Stimulated activated CD8-positive, alpha-beta memory T cell treated with anti-CD3 and anti-CD28 coated beads, Interleukin-15, amount 100 ng/mL, for 24 hours (primary cell): Measurements from ENCODE around the gene PDZD7.
A peak's percentile ranks its signal among the peaks of the same experiment; 100 is the strongest.

ENCODE experiments used
- DNase-seq: peaks from one replicate; pipeline ENCODE4 v3.0.0-alpha.2; 2020; ENCODE audit warnings: low read depth

The PDZD7 gene

DNA sequence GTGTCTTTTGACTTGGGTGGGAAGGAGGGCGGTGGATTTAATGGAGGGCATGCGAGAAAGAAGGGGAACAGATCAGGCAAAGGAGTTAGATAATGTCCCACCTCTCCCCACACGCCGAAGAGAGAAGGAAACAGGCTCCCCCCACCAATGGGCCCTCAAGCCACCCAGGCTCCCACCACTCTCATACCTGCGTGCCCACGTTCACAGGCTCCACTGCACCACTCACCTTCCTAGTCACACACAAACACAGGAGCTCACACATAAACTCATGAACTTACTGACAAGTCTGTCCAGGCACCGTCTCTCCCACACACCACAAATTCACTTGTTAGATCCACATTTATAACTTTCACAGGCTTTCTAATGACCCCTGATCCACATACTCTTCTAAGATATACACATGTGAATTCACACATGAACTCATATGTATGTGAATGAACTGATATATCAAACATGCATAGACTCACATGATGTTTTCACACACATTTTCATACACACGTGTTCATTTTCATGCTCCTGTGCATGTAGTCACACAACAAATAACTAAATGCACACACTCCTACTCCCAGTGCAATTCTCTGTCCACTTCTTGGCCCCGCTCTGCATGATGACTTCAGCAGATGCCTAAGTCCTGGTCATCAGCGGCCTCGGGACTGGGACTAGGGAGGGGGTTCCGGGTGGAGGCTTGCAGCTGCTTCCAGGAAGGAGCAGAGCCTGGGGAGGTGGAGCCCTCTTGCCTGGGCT lies 29.8 kb downstream of the PDZD7 start:
- DNase-seq: no peak

DNA sequence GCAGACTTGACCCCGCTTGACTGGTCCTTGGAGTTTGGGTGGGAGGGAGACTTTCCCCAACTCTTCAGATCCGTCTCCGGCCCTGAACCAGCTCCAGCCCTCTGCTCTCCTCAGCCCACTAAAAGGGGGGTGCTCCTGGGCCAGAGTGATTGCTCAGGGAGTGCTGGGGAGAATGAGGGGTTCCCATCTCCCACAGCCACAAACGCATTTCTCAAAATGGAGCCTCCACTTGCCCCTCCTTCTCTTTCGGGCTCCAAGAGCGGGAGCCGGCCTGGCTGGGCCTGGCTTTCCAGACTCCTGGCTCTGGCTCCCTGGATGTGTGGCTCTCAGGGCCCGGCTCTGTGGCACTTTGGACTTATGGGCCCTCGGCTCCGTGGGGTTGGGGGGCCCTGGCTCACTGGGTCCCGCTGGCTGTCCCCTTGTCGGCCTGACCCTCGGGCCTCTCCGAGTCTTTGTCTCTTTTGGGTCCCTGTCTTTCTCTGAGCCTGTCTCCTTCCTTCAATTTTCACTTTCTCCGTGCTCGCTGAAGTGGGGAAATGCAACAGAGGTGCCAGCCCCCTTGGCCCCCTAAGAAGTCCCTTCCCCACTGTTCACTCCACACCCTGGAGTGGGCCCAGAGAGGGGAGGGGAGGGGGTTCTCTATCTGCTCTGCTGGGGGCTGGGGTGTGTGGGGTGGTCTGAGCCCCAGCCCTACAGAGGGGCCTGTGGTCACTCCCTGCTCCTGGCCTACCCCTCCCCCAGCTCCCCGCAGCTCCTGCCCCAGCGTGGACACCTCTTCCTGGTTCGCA lies 30.6 kb downstream of the PDZD7 start:
- no peak for DNase-seq

DNA sequence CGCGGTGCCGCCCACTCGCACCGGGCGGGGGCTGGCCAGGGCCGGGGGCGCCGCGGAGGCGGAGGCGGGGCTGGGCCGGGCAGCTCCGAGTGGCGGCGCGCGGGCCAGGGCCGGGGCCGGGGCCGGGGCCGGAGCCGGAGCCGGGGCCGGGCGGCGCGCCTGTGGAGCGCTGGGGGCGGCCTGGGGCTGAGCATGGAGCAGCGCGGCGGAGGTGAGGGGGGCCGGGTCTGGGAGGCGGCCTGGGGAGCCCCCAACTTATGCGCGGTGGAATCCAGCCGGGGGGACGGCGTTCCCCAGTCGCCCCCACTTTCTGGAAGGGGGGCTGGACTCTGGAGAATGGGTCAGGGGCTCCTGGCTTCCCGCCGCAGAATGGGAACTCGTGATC lies 31.2 kb downstream of the PDZD7 start, which contains the start of gene LZTS2:
LZTS2 (plus strand) TSS at position 67 of the 385 bp plus-strand sequence. CDS start 2,731 bp downstream, outside the sequence.
- no peak for DNase-seq

DNA sequence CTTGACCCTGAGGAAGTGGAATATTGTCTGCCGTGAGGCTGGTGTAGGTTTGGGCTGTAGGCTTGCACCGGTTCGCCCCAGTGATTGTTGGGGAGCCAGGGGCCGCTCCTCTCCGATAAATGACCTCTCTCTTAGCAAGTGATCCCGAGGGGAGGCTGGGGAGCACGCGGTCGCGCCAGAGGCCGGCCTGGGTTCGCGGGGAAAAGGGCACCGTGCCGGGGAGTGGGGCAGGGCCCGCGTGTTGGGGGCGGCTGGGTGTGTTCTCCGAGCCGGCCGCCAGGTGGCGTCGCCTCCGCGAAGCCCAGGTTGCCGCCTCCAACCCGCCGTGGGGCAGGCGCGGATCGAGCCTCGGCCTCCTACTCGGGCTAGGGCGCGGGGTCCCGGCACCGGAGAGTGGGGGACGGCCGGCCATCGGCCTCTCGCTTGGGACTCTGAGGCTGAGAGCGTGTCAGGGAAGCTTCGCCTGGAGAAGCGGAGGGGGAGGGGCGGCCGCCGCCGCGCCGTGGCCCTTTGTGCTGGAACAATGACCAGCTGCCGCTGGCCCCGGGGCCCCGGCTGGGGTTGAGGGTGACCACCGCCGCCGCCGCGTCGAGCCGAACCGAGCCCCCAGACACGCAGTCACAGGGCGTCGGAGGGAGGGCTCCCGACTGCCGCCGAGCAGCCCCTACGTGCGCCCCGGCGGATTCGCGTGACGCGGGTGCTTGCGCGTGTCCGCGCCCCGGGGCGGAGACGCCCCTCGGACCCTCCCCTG lies 31.8 kb downstream of the PDZD7 start:
- DNase-seq: peak; percentile 56

DNA sequence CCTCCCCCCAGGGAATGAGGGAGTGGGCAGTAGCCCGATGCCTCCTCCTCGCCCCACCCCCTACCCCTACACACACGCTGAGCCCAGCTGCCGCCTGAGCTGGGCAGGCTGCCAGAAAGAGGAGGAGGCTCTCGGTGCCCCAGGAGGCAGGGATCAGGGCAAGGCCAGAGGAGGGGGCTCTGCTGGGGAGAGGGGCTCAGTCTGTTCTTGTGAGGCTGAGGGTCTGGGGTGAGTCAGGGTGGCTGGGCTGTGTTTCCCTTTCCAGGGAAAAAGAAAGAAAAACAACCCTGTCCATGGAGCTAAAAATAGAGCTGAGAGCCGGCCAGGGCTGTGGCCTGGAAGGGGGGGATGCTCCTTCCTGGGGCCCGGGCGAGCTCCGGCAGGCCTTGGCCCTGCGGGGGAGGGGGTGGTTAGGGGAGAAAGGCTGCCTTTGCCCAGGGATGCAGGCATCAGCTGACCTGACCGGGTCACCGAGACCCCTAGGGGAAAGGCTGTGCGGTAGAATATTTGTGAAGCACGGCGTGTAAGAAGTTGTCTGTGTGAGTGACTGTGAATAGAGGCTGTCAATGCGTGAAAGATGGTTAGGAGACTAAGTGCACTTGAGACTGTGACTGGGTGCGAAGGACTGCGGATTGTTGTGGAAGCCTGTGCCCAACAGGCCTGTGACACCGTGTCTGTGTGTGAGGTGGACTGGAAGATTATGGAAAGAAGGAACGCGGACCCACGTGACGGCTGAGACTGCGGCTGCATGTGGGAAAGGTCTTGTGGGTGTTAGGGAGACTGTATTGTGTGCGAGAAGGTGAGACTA lies 32.5 kb downstream of the PDZD7 start:
- DNase-seq: no peak

DNA sequence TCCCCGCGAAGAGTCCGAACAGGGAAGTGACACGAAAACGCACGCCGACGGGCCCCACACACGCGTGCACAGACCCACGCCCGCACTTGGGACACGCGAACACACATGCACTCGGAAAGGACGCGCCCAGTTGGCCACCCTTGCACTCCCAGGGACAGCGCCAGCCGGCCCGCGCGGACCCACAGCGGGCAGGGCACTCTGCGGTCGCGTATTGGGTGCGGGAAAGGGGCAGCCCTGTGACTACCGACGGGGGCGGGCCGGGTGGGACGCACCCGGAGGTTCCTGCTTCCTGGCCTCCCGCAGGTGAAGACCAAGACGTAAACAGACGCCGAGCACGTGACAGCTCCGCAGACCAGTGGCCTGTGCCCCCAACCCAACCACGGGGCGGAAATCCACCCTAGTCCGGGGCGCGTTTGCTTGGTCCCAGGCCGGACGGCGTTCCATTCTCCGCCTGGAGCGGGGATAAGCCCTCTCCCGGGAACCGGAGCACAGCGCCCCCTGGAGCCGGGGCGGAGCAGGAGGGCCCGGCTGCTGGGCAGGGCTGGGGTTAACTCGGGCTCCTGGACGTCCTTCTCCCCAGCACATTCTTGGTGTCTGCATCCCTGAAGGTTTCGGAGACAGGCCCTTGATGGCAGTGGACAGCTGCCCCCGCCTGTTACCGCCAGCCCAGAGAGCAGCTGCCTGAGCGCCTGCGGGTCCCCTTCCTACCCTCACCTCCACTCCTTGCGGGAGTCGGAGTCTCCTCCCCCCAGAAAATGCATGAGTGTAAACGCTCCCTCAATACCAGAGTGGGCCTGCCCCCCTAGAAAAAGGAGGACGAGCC lies 33.4 kb downstream of the PDZD7 start:
- peak; percentile 49 for DNase-seq

DNA sequence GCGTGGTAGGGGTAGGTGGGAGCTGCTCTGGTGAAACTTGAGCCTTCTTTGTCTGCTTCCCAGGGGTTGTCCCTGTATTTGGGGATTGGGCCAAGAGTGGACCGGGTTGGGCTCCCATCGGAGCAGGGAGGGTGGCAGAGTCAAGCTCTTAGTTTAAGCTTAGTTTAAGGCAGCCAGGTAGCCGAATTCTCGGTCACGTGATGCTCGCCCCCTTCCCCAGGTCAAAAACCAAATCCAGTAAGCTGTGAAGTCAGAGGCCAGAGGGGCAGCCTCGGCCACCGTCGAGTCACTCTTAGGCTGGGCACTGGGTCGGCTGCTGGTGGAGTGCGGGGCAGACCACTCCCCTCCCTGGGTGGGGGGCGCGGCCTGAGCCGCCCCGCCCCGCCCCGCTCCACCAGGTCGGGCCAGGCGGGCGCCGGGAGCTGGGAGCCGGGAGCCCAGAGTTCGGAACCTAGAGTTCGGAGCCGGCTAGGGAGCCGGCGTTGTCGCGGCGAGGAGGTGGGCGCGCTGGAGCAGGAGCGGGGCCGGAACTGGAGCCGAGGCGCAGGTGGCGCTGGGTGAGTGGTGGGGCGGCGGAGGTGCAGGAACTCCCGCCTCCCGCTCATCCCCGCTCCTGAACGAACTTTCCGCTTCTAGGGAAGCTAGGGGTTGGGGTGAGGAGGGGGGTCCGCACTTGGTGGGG lies 34.1 kb downstream of the PDZD7 start:
- no peak for DNase-seq

DNA sequence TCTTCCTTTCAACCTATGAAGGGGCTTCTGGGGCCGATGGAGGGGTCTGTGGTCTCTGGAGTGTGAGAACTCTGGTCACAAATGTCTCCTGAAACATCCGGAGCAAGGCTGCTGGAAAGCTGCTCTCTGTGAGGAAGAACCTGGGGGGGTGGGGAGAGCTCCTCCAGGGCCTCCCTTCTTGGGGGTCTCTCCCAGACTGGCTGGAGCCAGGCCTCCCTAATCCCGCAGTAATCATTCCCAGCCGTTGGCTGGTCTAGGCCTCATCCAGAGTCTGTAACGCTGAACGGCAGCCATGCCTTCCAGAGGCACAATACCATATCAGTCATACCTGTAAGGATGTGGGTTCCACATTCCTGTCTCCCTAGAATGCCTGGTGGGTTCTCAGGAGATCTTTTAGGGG lies 35.7 kb downstream of the PDZD7 start:
- DNase-seq: no peak

DNA sequence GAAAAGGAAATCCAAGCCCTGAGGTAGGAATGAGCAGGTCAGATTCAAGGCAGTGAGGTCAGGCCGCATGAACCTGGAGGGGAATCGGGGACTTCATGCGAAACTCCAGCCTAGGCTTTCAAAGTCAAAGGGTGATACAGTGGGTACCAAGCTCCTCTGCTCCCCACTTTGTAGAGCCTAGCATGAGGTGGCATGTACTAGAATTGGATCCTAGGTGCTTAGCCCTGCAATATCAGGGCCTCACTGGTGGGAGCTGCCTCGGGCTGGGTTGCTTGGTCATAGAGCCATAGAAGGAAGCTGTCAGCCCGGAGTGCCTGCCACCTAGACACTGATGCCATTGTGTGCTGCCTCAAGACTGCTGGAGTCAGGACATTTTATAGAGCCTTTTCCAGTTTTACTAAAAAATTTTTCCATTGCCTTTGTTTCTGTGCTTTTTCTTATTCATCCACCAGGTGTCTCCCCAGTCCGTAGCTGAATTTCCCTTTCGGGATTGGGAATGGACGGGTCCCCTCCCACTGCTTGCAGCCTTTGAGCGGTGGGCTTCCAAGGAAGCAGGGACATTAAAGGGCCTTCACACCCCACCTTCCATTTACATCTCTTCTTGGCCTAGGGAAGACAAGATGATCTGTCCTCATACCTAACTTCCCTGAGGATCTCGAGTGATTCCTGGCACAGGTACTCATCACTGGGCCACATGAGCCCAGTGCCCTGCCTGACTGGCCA lies 36.8 kb downstream of the PDZD7 start:
- no peak for DNase-seq

DNA sequence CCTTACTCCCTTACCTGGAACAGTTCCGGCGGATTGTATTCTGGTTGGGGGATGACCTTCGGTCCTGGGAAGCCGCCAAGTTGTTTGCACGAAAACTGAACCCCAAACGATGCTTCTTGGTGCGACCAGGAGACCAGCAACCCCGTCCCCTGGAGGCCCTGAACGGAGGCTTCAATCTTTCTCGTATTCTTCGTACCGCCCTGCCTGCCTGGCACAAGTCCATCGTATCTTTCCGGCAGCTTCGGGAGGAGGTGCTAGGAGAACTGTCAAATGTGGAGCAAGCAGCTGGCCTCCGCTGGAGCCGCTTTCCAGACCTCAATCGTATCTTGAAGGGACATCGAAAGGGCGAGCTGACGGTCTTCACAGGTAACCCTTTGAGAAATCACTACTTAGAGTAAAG lies 41.8 kb downstream of the PDZD7 start:
- DNase-seq: no peak

DNA sequence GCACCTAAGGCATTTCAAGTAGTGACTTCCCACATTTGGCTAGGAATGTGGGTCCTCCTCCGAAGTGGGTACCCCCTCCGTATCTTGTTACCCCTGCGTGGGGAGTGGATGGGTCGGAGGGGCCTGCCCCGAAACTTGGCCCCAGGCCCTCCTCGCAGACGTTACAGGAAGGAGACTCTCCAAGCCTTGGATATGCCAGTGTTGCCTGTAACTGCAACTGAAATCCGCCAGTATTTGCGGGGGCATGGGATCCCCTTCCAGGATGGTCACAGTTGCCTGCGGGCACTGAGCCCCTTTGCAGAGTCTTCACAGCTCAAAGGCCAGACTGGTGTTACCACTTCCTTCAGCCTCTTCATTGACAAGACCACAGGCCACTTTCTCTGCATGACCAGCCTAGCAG lies 42.8 kb downstream of the PDZD7 start:
- no peak for DNase-seq

DNA sequence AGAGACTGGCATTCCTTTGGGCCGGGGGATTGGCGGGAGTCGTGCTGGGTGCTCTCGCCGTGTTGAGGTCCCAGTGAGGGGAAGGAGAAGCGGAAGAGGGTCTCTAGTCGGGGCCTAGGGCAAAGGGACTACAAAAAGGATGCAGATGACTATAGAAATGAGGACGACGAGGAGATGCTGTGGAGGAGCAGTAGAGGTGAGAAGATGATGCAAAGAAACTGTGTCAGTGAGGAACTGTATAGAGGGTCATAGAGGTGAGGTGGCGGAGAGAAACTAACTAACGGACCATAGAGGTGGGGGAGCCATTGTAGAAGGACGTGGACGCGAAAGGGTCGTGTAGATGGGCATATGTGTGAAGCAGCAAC lies 43.3 kb downstream of the PDZD7 start:
- no peak for DNase-seq

DNA sequence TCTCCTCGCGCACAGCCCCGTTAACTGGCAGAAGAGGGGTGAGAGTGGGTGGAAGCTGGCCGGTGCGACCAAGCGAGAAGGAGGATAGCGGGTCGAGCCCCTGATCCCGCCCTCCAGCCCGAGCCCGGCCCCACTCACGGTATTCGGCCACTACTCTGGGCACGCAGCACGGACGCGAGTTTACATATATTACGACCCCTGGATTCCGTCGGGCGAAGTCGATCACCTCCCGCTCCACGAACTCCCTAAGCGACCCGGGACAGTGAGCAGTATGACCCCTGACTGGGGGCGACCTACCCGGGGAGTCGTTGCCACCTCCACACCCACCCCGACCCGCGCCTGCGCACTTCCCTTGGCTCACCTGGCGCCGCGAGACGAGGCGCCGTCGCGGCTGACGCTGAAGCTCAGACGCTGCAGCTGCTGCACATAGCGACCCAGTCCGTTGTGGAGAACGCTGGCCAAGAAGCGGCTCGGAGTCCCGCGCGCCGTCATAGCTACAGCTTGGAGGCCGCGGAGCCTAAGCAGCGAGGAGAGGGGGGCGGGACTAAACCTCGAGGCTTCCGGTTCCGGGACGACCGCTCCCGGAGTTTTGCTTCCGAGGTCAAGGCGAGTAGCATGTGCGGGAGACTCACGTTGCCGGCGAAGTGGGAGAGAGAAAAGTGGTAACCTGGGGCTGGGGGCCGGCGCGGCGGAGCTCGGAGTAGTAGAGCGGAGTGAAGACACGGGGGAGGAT lies 43.8 kb downstream of the PDZD7 start, which contains the start of the genes MRPL43 and TWNK:
MRPL43 (minus strand) TSS at position 546 of the 733 bp plus-strand sequence; CDS start at position 492, 54 bp downstream.
TWNK (plus strand) TSS at position 592 of the 733 bp plus-strand sequence. CDS start 668 bp downstream, outside the sequence.
- peak; percentile 74 for DNase-seq

DNA sequence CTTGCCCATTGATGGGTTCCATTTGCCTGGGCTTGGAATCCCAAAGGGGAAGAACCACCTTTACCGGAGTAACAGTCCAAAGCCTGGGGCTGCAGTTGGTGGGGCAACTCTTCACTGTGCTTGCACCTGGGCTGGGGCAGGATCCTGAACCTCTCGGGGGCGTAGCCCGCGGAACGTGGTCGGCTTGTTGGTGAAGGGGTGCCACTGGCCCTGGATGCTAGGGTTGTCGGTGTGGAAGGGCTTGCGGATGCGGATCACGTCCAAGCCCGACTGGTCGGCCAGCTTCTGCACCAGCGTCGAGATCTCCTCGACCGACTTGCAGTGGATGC lies 44.3 kb downstream of the PDZD7 start:
- no peak for DNase-seq

DNA sequence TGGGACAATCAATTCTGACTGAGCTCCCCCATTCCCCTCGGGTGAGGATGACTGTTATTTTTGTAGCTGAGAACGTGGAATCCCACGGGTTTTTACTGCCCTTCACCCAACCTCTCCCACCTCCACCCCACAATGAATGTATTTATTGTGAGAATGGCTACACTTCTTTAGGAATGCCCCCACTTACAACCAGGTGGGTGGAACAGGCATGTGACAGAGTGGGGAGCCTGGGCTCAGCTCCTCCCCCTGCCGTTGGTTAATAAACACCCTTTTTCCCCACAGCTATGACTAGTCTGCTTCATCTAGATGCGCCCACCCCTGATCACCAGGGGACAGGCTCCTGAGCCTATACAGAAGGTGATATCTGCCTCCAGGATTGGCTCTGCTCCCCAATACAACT lies 45.6 kb downstream of the PDZD7 start:
- DNase-seq: no peak

DNA sequence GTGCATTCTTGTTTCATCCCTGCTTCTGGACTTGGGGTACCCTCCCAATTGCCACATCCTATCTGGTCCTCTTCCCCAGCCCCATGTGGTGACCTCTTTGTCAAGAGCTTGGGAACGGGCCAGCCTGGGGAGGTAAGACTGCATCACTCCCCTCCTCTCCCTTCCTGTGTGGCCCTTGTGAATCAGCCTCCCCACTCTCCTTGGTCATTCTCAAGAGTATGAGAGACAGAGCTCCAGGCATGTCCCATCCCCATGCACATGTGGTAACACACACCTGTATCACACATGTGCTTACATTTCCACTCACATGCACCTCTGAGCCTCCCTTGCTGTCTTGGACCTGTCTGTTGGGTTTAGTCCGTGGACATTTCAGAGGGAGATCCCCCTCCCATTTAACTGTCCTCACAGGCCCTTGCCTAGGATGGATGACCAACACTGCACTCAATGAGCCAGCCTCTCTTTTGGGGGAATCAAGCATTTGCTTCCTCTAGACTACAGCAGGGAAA lies 46.2 kb downstream of the PDZD7 start:
- DNase-seq: no peak

DNA sequence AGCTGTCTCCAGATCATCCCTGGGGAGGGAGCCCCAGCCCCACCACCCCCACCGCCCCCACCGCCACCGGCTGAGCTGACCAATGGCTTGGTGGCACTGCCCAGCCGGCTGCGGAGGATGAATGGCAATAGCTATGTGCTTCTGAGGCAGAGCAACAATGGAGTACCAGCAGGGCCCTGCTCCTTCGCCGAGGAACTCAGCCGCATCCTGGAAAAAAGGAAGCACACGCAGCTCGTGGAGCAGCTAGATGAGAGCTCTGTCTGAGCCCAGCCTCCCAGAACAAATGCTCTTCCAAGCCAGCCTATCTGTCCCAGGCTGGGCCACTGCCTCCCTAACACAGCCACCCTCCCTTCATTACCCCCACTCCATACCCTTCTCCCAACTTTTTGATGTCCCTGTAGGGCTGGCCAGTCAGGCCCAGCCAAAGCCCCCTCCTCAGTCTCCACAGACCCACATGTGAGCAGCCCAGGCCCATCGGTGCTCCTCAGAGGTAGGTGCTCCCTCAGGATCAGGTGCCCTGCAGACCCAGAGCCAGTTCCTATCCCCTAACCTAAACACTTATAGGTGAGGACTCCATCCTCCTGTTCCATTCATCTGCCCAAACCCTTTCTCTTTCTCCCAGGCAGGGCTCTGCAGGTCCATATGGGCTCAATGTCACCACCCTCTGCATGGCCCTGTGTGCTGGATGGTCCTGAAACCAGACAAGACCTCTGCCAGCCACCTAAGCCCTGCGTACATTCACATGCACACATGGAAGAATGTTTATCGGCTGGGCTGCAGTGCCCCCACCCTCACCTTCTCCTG lies 46.9 kb downstream of the PDZD7 start:
- no peak for DNase-seq
